ENCODE data around the gene DNM3.

Gene DNM3

GRCh38 chr1:171965777-171966176 lies 124.5 kb downstream of the DNM3 start:
- H3K9me2 ChIP-seq (replicated peaks; ENCODE audit: insufficient read depth, low read length) = no peaks in the 10 kb centered on the region
- no peaks in the 10 kb centered on the region for H3F3A ChIP-seq (ENCODE audit: insufficient read depth)
- H4K20me1 ChIP-seq (ENCODE audit: low read depth, low read length) = no peaks in the 10 kb centered on the region
- TF ChIP-seq CTCF (IDR thresholded peaks at IDR 0.05; ENCODE audit: insufficient read depth, low read length, poor library complexity, severe bottlenecking) (no peak), EZH2phosphoT487 (conservative IDR thresholded peaks at IDR 0.05; ENCODE audit: low read length) (no peak)
- no peaks in the 10 kb centered on the region for H3K27me3 ChIP-seq (ENCODE audit: low read length)
- no peaks in the 10 kb centered on the region for H3K79me2 ChIP-seq (ENCODE audit: insufficient read depth, low read length)
- H3K4me3 ChIP-seq (ENCODE audit: insufficient read depth, low read length, poor library complexity, severe bottlenecking) = no peak overlapping the region
- no peak overlapping the region for H2AFZ ChIP-seq (ENCODE audit: low read depth, low read length, severe bottlenecking)
- H3K9me3 ChIP-seq (ENCODE audit: insufficient read depth, low read length) = no peaks in the 10 kb centered on the region
- no peak overlapping the region for H3K9ac ChIP-seq (ENCODE audit: low read length)
- H3K4me2 ChIP-seq (ENCODE audit: low read depth, low read length, poor library complexity, severe bottlenecking) = no peak overlapping the region
- no peaks in the 10 kb centered on the region for H3K36me3 ChIP-seq (ENCODE audit: low read length)
- H3K27ac ChIP-seq (ENCODE audit: low read depth, low read length) = no peak overlapping the region

- Histone ChIP-seq H4K20me1 (ENCODE audit: low read depth, low read length) (no peaks in the 10 kb centered on the region), H3K79me2 (ENCODE audit: insufficient read depth, low read length) (no peaks in the 10 kb centered on the region), H3K9ac (ENCODE audit: low read length) (no peak overlapping the region), H3K27me3 (ENCODE audit: low read length) (no peaks in the 10 kb centered on the region), H2AFZ (ENCODE audit: low read depth, low read length, severe bottlenecking) (no peak overlapping the region), H3K4me3 (ENCODE audit: insufficient read depth, low read length, poor library complexity, severe bottlenecking) (no peak overlapping the region), H3K27ac (ENCODE audit: low read depth, low read length) (no peak overlapping the region), H3K9me2 (replicated peaks; ENCODE audit: insufficient read depth, low read length) (no peaks in the 10 kb centered on the region), H3K36me3 (ENCODE audit: low read length) (no peaks in the 10 kb centered on the region), H3K4me2 (ENCODE audit: low read depth, low read length, poor library complexity, severe bottlenecking) (no peak overlapping the region), H3F3A (ENCODE audit: insufficient read depth) (no peaks in the 10 kb centered on the region), H3K9me3 (ENCODE audit: insufficient read depth, low read length) (no peaks in the 10 kb centered on the region)
- TF ChIP-seq EZH2phosphoT487 (conservative IDR thresholded peaks at IDR 0.05; ENCODE audit: low read length) = no peak
- TF ChIP-seq CTCF (IDR thresholded peaks at IDR 0.05; ENCODE audit: insufficient read depth, low read length, poor library complexity, severe bottlenecking) = no peak
Measured at GRCh38 chr1:171966426-171967220, 125.3 kb downstream of the DNM3 start.

- H3K27ac ChIP-seq (ENCODE audit: low read depth, low read length) = no peak overlapping the region
- H3K9ac ChIP-seq (ENCODE audit: low read length) = no peak overlapping the region
- no peaks in the 10 kb centered on the region for H3K27me3 ChIP-seq (ENCODE audit: low read length)
- H3K4me2 ChIP-seq (ENCODE audit: low read depth, low read length, poor library complexity, severe bottlenecking) = no peak overlapping the region
- no peak overlapping the region for H2AFZ ChIP-seq (ENCODE audit: low read depth, low read length, severe bottlenecking)
- H4K20me1 ChIP-seq (ENCODE audit: low read depth, low read length) = no peaks in the 10 kb centered on the region
- no peak overlapping the region for H3K4me3 ChIP-seq (ENCODE audit: insufficient read depth, low read length, poor library complexity, severe bottlenecking)
- H3K79me2 ChIP-seq (ENCODE audit: insufficient read depth, low read length) = no peaks in the 10 kb centered on the region
- TF ChIP-seq EZH2phosphoT487 (conservative IDR thresholded peaks at IDR 0.05; ENCODE audit: low read length) (no peak), CTCF (IDR thresholded peaks at IDR 0.05; ENCODE audit: insufficient read depth, low read length, poor library complexity, severe bottlenecking) (no peak)
- H3K9me2 ChIP-seq (replicated peaks; ENCODE audit: insufficient read depth, low read length) = no peaks in the 10 kb centered on the region
- no peaks in the 10 kb centered on the region for H3K36me3 ChIP-seq (ENCODE audit: low read length)
- no peaks in the 10 kb centered on the region for H3F3A ChIP-seq (ENCODE audit: insufficient read depth)
- no peaks in the 10 kb centered on the region for H3K9me3 ChIP-seq (ENCODE audit: insufficient read depth, low read length)
Measured at GRCh38 chr1:171969226-171969625, 127.9 kb downstream of the DNM3 start.
